Activated CD8-positive, alpha-beta T cell treated with anti-CD3 and anti-CD28 coated beads for 36 hours (primary cell): Measurements from ENCODE around the gene CLIC5. TPM values are rescaled to one million over a fixed set of nuclear protein-coding genes. Genes with fewer than 3 reads are reported as not detected.

Source experiments
- ATAC-seq: fragments of 200-7000 bp; cut with Tn5 transposase; one replicate; pipeline ENCODE4 v1.10.0; 2021; ENCODE audit warnings: mild to moderate bottlenecking, moderate library complexity
- CTCF ChIA-PET: fragments of 350-600 bp; sonication (Branson Sonifier 250); formaldehyde crosslinking; loops from one replicate; lab custom pipeline; 2021; ENCODE audit warnings: antibody characterized with exemption; lab: Charles Lee
- POLR2A ChIA-PET: fragments of 350-600 bp; sonication (Branson Sonifier 250); formaldehyde crosslinking; loops from one replicate; lab custom pipeline; 2021; ENCODE audit warnings: antibody characterized with exemption; lab: Charles Lee
- DNase-seq: peaks from one replicate; pipeline ENCODE4 v3.0.0-alpha.2; 2020
- H3K27ac Mint-ChIP-seq: one replicate; pipeline ENCODE4 v1.8.0; 2021; ENCODE audit warnings: mild to moderate bottlenecking, mixed read lengths
- H3K27me3 Mint-ChIP-seq: one replicate; pipeline ENCODE4 v1.8.0; 2021; ENCODE audit warnings: mixed read lengths
- H3K36me3 Mint-ChIP-seq: one replicate; pipeline ENCODE4 v1.8.0; 2021; ENCODE audit warnings: low read depth, mixed read lengths
- H3K4me1 Mint-ChIP-seq: one replicate; pipeline ENCODE4 v1.8.0; 2021; ENCODE audit warnings: low read depth, mixed read lengths
- H3K4me3 Mint-ChIP-seq: one replicate; pipeline ENCODE4 v1.8.0; 2021; ENCODE audit warnings: mild to moderate bottlenecking, moderate library complexity, mixed read lengths
- H3K9me3 Mint-ChIP-seq: one replicate; pipeline ENCODE4 v1.8.0; 2021; ENCODE audit warnings: mixed read lengths
- CTCF ChIP-seq: fragments of 200-600 bp; IDR thresholded peaks from one replicate; pipeline ENCODE4 v1.8.0; 2022; ENCODE audit warnings: antibody characterized with exemption, mild to moderate bottlenecking
- intact Hi-C: fragments of 100-400 bp; cut with micrococcal nuclease; formaldehyde crosslinking; loops from one replicate; pipeline ENCODE4 v1.10.0; 2022
- total RNA-seq, 2 experiments: library from RNA; stranded (reverse); gene quantifications; one replicate each; pipeline ENCODE4 v1.2.3, GENCODE V29; 2021

Gene CLIC5
- total RNA-seq, 2 experiments from 2014 or later, result 1.1 TPM

GRCh38 chr6:46029602-46030001 lies 13.9 kb upstream of the CLIC5 start:
- Mint-ChIP-seq H3K27me3 (peaks cover 8% of the 10 kb centered on the region), H3K9me3 (no peaks in the 10 kb centered on the region), H3K27ac (no peak overlapping the region), H3K4me1 (no peaks in the 10 kb centered on the region), H3K36me3 (no peaks in the 10 kb centered on the region), H3K4me3 (no peak overlapping the region)
- ChIA-PET CTCF (no interaction called here), POLR2A (no interaction called here)
- DNase-seq, result no peak
- ATAC-seq, result no peak
- no peak for TF ChIP-seq CTCF
- intact Hi-C loops, result no loop called here

- H3K4me1 Mint-ChIP-seq, result peaks cover 8% of the 10 kb centered on the region
- no peak overlapping the region for H3K4me3 Mint-ChIP-seq
- ChIA-PET CTCF (interaction anchor here (1.2 kb wide), 1 partner anchor 9 kb away, joined by 3 read pairs; no protein-coding TSS in a partner anchor), POLR2A (no interaction called here)
- no peak for TF ChIP-seq CTCF
- H3K36me3 Mint-ChIP-seq, result no peaks in the 10 kb centered on the region
- no peak for DNase-seq
- no peak overlapping the region for H3K27ac Mint-ChIP-seq
- no peak for ATAC-seq
- peaks cover 10% of the 10 kb centered on the region for H3K27me3 Mint-ChIP-seq
- intact Hi-C loops, result no loop called here
- H3K9me3 Mint-ChIP-seq, result no peaks in the 10 kb centered on the region
Observed at GRCh38 chr6:46026307-46026706, 10.6 kb upstream of the CLIC5 start.

- CTCF ChIA-PET, result interaction anchor here (1.2 to 2.2 kb wide), 2 partner anchors 10 to 95 kb away, joined by 3 to 6 read pairs; no protein-coding TSS in a partner anchor
- intact Hi-C loops, result no loop called here
- TF ChIP-seq CTCF, result no peak
- no peak overlapping the region for H3K4me3 Mint-ChIP-seq
- no peak for DNase-seq
- ATAC-seq, result no peak
- H3K4me1 Mint-ChIP-seq, result peaks cover 8% of the 10 kb centered on the region
- no peaks in the 10 kb centered on the region for H3K36me3 Mint-ChIP-seq
- no peaks in the 10 kb centered on the region for H3K9me3 Mint-ChIP-seq
- H3K27me3 Mint-ChIP-seq, result peaks cover 8% of the 10 kb centered on the region
- POLR2A ChIA-PET, result no interaction called here
- H3K27ac Mint-ChIP-seq, result no peak overlapping the region
Observed at GRCh38 chr6:46025573-46025972, 9.9 kb upstream of the CLIC5 start.

- ATAC-seq (no peak), DNase-seq (no peak)
- ChIA-PET POLR2A (no interaction called here), CTCF (interaction anchor here (2.2 kb wide), 1 partner anchor 94 kb away, joined by 6 read pairs; no protein-coding TSS in a partner anchor)
- H3K27ac Mint-ChIP-seq, result no peak overlapping the region
- H3K4me3 Mint-ChIP-seq, result no peak overlapping the region
- peaks cover 8% of the 10 kb centered on the region for H3K4me1 Mint-ChIP-seq
- intact Hi-C loops, result no loop called here
- no peaks in the 10 kb centered on the region for H3K9me3 Mint-ChIP-seq
- no peaks in the 10 kb centered on the region for H3K36me3 Mint-ChIP-seq
- no peak for TF ChIP-seq CTCF
- H3K27me3 Mint-ChIP-seq, result peaks cover 5% of the 10 kb centered on the region
Observed at GRCh38 chr6:46024124-46024769, 8.6 kb upstream of the CLIC5 start.

GRCh38 chr6:46023216-46023915 lies 7.7 kb upstream of the CLIC5 start:
- intact Hi-C loops, result no loop called here
- TF ChIP-seq CTCF, result no peak
- no peak for DNase-seq
- no peak for ATAC-seq
- Mint-ChIP-seq H3K4me1 (peaks cover 8% of the 10 kb centered on the region), H3K27me3 (peaks cover 3% of the 10 kb centered on the region), H3K9me3 (no peaks in the 10 kb centered on the region), H3K27ac (no peak overlapping the region), H3K4me3 (no peak overlapping the region), H3K36me3 (no peaks in the 10 kb centered on the region)
- ChIA-PET CTCF (interaction anchor here (1.6 kb wide), 1 partner anchor 93 kb away, joined by 5 read pairs; no protein-coding TSS in a partner anchor), POLR2A (no interaction called here)
